GM12878 (cell line): Measurements from ENCODE around the gene AJM1. TPM values are rescaled to one million over a fixed set of nuclear protein-coding genes. Genes with fewer than 3 reads are reported as not detected.
A peak's percentile ranks its signal among the peaks of the same experiment; 100 is the strongest.

Experiments used
- ATAC-seq: fragments of 200-7000 bp; cut with Tn5 transposase; 3 replicates; pipeline ENCODE4 v1.9.1; 2020; ENCODE audit warnings: mild to moderate bottlenecking, moderate library complexity
- BruUV-seq: library from RNA; stranded (reverse); fragments of 400-500 nt; replicated peaks from 2 replicates; lab custom pipeline; 2021; lab: Mats Ljungman, UMichigan
- CTCF ChIA-PET: fragments of 300-600 bp; sonication (Branson Sonifier 250); formaldehyde crosslinking; extraction: SDS; loops from one replicate; lab custom pipeline; 2021; ENCODE audit warnings: inconsistent platforms; lab: Yijun Ruan, JAX
- POLR2A ChIA-PET: fragments of 350-600 bp; formaldehyde crosslinking; extraction: SDS; loops from one replicate; lab custom pipeline; 2021; ENCODE audit warnings: inconsistent platforms; lab: Charles Lee
- RAD21 ChIA-PET: fragments of 300-600 bp; sonication (Branson Sonifier 250); formaldehyde crosslinking; loops from one replicate; lab custom pipeline; 2023; ENCODE audit warnings: antibody characterized with exemption; ENCODE audit not compliant: unreplicated experiment; lab: Charles Lee
- SMC1A ChIA-PET: fragments of 300-600 bp; sonication (Branson Sonifier 250); formaldehyde crosslinking; loops from one replicate; lab custom pipeline; 2023; ENCODE audit not compliant: unreplicated experiment, uncharacterized antibody; lab: Charles Lee
- DNase-seq: peaks from one replicate; pipeline ENCODE4 v3.0.0-alpha.2; 2011; ENCODE audit warnings: low read depth, low spot score
- FAIRE-seq: peaks from 3 replicates; lab custom pipeline; 2011; peaks lifted over from hg19 to GRCh38; lab: Jason Lieb, UNC
- H2AFZ ChIP-seq: 2 replicates; pipeline ENCODE4 v1.6.0; 2011; ENCODE audit warnings: low read depth, low read length, control low read depth; ENCODE audit not compliant: control insufficient read depth
- H3K27ac ChIP-seq: 2 replicates; pipeline ENCODE4 v1.5.1; 2011; ENCODE audit warnings: control low read depth; ENCODE audit not compliant: control insufficient read depth, insufficient read depth
- H3K27me3 ChIP-seq, 2 experiments: replicated peaks in 1 of 2; 2 replicates each; pipeline versions ENCODE4 v1.6.0 to v1.6.1; 2011; ENCODE audit warnings: low read length in 1 of 2; ENCODE audit not compliant: control insufficient read depth in 2 of 2, insufficient read depth in 2 of 2
- H3K36me3 ChIP-seq, 2 experiments: 2 replicates each; pipeline ENCODE4 v1.5.1; 2011; ENCODE audit warnings: low read length in 1 of 2; ENCODE audit not compliant: control insufficient read depth in 2 of 2, insufficient read depth in 2 of 2
- H3K4me1 ChIP-seq: 2 replicates; pipeline ENCODE4 v1.6.1; 2011; ENCODE audit warnings: mild to moderate bottlenecking, low read length, moderate library complexity, mixed read lengths; ENCODE audit not compliant: control insufficient read depth, insufficient read depth
- H3K4me2 ChIP-seq: 2 replicates; pipeline ENCODE4 v1.6.0; 2011; ENCODE audit warnings: control low read depth; ENCODE audit not compliant: control insufficient read depth, insufficient read depth
- H3K4me3 ChIP-seq: fragments of 200-600 bp; sonication (generic); 2 replicates; pipeline ENCODE4 v1.5.1; 2016
- H3K79me2 ChIP-seq: 2 replicates; pipeline ENCODE4 v1.6.0; 2011; ENCODE audit warnings: low read length; ENCODE audit not compliant: control insufficient read depth, insufficient read depth
- H3K9ac ChIP-seq: 2 replicates; pipeline ENCODE4 v1.8.0; 2011; ENCODE audit warnings: low read length, control low read depth, mixed read lengths; ENCODE audit not compliant: control insufficient read depth, insufficient read depth
- H3K9me3 ChIP-seq: replicated peaks from 3 replicates; pipeline ENCODE4 v1.5.1; 2011; ENCODE audit warnings: mild to moderate bottlenecking, low read length; ENCODE audit not compliant: control insufficient read depth, insufficient read depth
- H4K20me1 ChIP-seq: 2 replicates; pipeline ENCODE4 v1.6.0; 2011; ENCODE audit not compliant: control insufficient read depth, insufficient read depth
- ATF3 ChIP-seq: IDR thresholded peaks from 2 replicates; pipeline ENCODE4 v1.6.1; 2011; ENCODE audit warnings: low read depth, mild to moderate bottlenecking, low read length, moderate library complexity, borderline replicate concordance; ENCODE audit errors: extremely low read depth
- BMI1 ChIP-seq: fragments of 450-650 bp; IDR thresholded peaks from 2 replicates; pipeline ENCODE4 v1.6.1; 2016; ENCODE audit warnings: mild to moderate bottlenecking, moderate library complexity, borderline replicate concordance
- CREB1 ChIP-seq: IDR thresholded peaks from 2 replicates; pipeline ENCODE4 v1.6.1; 2012; ENCODE audit warnings: low read depth, mild to moderate bottlenecking, inconsistent platforms
- EED ChIP-seq: sonication (generic); IDR thresholded peaks from 2 replicates; pipeline ENCODE4 v1.6.1; 2016; ENCODE audit warnings: antibody characterized with exemption, low read depth
- ESRRA ChIP-seq: IDR thresholded peaks from 2 replicates; pipeline ENCODE4 v1.6.1; 2012; ENCODE audit warnings: mild to moderate bottlenecking, low read length, improper control_type of control experiment
- JUND ChIP-seq: IDR thresholded peaks from 2 replicates; pipeline ENCODE4 v1.6.1; 2012; ENCODE audit warnings: low read depth, mild to moderate bottlenecking, low read length, improper control_type of control experiment, moderate library complexity
- KDM1A ChIP-seq: fragments of 200-600 bp; sonication (generic); IDR thresholded peaks from 2 replicates; pipeline ENCODE4 v1.6.1; 2016; ENCODE audit warnings: borderline replicate concordance
- PAX5 ChIP-seq: IDR thresholded peaks from 2 replicates; pipeline ENCODE4 v1.6.1; 2011; ENCODE audit warnings: low read depth, low read length, borderline replicate concordance
- PBX3 ChIP-seq: IDR thresholded peaks from 2 replicates; pipeline ENCODE4 v1.6.1; 2011; ENCODE audit warnings: mild to moderate bottlenecking, low read depth, low read length, moderate library complexity; ENCODE audit not compliant: insufficient replicate concordance
- REST ChIP-seq: IDR thresholded peaks from 2 replicates; pipeline ENCODE4 v1.6.1; 2012; ENCODE audit warnings: mild to moderate bottlenecking, low read depth, low read length
- SIX5 ChIP-seq: IDR thresholded peaks from 2 replicates; pipeline ENCODE4 v1.6.1; 2011; ENCODE audit warnings: mild to moderate bottlenecking, low read depth, low read length, moderate library complexity; ENCODE audit not compliant: severe bottlenecking
- SMAD5 ChIP-seq: IDR thresholded peaks from 2 replicates; pipeline ENCODE4 v1.6.1; 2016; ENCODE audit warnings: antibody characterized with exemption, low read depth
- SPI1 ChIP-seq: IDR thresholded peaks from 2 replicates; pipeline ENCODE4 v1.6.1; 2011; ENCODE audit warnings: low read depth, mild to moderate bottlenecking, low read length, moderate library complexity, borderline replicate concordance; ENCODE audit not compliant: insufficient read depth
- WGBS: methylation state at CpG from one replicate; pipeline ENCODE4 v1.1.6; 2016; ENCODE audit warnings: low lambda C conversion rate; ENCODE audit not compliant: insufficient replicate concordance, insufficient coverage; ENCODE audit errors: missing lambda C conversion rate; 5-methylcytosine and 5-hydroxymethylcytosine counted together
- in situ Hi-C: fragments of 300-500 bp; cut with MboI; formaldehyde crosslinking; loops from 9 replicates; pipeline ENCODE4 v1.14.3; 2018; ENCODE audit warnings: mixed read lengths
- intact Hi-C: fragments of 100-400 bp; cut with micrococcal nuclease; formaldehyde crosslinking; loops from one replicate; pipeline ENCODE4 v1.14.2; 2022; ENCODE audit not compliant: unreplicated experiment
- polyA plus RNA-seq, 11 experiments: library from polyadenylated mRNA; depleted of rRNA in 4 of 11; unstranded in 6 of 11; stranded (reverse) in 5 of 11; fragments of >200 nt; fragmentation: Nextera tagmentation in 4 of 11; fragmentation: Illumina TruSeq in 1 of 11; extraction: Ambion mirVana in 4 of 11; extraction: Trizol in 1 of 11; gene quantifications; 1 replicate in 1 of 11; 2 replicates in 10 of 11; pipeline versions ENCODE4 v1.2.1 to v1.2.3, GENCODE V29; 2011 to 2016; ENCODE audit warnings: inconsistent platforms in 2 of 11, missing spikeins in 2 of 11, low read depth in 1 of 11
- total RNA-seq, 4 experiments: library from RNA; depleted of rRNA in 3 of 4; stranded (reverse); fragments of >200 nt in 3 of 4; fragmentation: Illumina TruSeq in 1 of 4; extraction: Trizol in 1 of 4; gene quantifications; 2 replicates each; pipeline versions ENCODE4 v1.2.1 to v1.2.3, GENCODE V29; 2013 to 2021

AJM1 gene
- total and polyA plus RNA-seq, 10 of the 15 experiments (the other 5 are each of a cell fraction or from before 2014, with no cell fraction given), result 0.06 to 2.5 (median 1.0) TPM; not detected in 2

- intact Hi-C loops (loop anchor here (10.0 kb wide), 1 partner anchor 146 kb away; the partner anchor contains the start of genes C8G and FBXW5), in situ Hi-C loops (loop anchor here (5.0 kb wide), 1 partner anchor 238 kb away; no protein-coding TSS in a partner anchor)
- ChIA-PET RAD21 (interaction anchor here (1.0 to 1.5 kb wide), 2 partner anchors 11 to 148 kb away, joined by 3 to 6 read pairs; no protein-coding TSS in a partner anchor), SMC1A (no interaction called here), CTCF (interaction anchor here (0.7 to 1.2 kb wide), 3 partner anchors 10 to 230 kb away, joined by 3 to 4 read pairs (median 3); no protein-coding TSS in a partner anchor), POLR2A (no interaction called here)
- TF ChIP-seq JUND (no peak), CREB1 (no peak), SMAD5 (no peak), PBX3 (no peak), BMI1 (no peak), SPI1 (no peak), ATF3 (no peak), REST (no peak), EED (no peak), ESRRA (no peak), KDM1A (no peak), SIX5 (no peak), PAX5 (no peak)
- WGBS, result 43% methylated on average over 35 of the region's 35 CpGs
- Histone ChIP-seq H2AFZ (no peak overlapping the region), H3K9me3 (no peaks in the 10 kb centered on the region), H3K27ac (no peak overlapping the region), H3K27me3 (no peaks in the 10 kb centered on the region), H3K36me3 (no peaks in the 10 kb centered on the region), H3K4me2 (peak overlapping the region; percentile 91), H3K4me1 (peaks cover 12% of the 10 kb centered on the region; the same call in 1 of the 2 replicates), H3K9ac (no peak overlapping the region), H4K20me1 (no peaks in the 10 kb centered on the region), H3K4me3 (peak overlapping the region; percentile 40; the same call in 1 of the 2 replicates), H3K79me2 (no peaks in the 10 kb centered on the region)
- ATAC-seq, result no peak
- DNase-seq, result no peak
- no peak for FAIRE-seq
- no TSS peak for BruUV-seq
Measured at GRCh38 chr9:136799079-136799853, 43.0 kb upstream of the AJM1 start.
